Epithelial cell of prostate (primary cell): ENCODE data around the gene MSI2.

Experiments
- DNase-seq: peaks from one replicate; pipeline ENCODE4 v3.0.0-alpha.2; 2011; ENCODE audit warnings: low read depth, low spot score
- H3K27ac ChIP-seq: fragments of 450-650 bp; 2 replicates; pipeline ENCODE4 v1.5.1; 2017; ENCODE audit warnings: mild to moderate bottlenecking

The MSI2 gene

DNA sequence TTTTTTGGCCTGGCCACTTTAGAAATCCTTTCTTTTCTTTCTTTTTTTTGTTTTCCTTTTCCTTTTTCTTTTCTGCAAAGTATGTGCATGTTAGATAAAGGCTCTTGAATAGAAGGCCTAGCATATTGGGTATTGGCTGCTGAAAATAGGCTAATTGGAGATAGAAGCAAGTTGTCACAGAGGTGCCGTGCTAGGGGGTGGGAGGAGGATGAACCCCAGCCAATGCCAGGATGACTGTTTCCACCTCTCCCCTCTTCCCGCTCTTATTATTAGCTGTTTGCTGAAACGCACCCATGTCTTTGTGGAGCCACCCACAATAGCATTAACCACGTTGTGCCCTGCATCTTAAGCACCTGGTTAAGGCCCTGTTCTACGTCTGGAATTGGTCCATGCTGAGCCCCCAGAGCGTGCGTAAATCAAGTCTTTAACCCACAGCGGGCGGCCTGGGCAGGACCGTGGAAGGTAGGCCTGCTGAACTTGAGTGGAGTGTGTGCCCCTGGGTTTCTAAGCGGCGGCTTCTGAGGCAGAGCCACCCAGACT is 123.6 kb downstream of the MSI2 start:
- no peak overlapping the region for H3K27ac ChIP-seq
- no peak for DNase-seq

DNA sequence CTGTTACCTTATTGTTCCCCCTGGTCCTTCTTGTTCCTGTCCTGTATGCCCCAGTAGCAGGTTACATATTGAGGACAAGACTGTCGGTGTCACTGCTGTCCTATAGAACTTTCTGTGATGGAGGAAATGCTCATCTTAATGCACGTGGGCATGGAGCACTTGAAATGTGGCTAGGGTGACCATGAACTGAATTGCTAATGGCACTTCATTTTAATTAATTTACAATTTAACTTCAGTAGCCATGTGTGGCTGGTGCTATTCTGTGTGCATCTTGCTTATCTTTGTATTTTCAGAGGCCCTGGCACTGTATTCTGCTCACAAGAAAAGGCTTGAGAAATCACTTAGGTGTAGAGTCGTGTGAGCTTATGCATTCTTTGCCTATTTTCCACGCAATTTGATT is 125.2 kb downstream of the MSI2 start:
- DNase-seq = no peak
- no peak overlapping the region for H3K27ac ChIP-seq

DNA sequence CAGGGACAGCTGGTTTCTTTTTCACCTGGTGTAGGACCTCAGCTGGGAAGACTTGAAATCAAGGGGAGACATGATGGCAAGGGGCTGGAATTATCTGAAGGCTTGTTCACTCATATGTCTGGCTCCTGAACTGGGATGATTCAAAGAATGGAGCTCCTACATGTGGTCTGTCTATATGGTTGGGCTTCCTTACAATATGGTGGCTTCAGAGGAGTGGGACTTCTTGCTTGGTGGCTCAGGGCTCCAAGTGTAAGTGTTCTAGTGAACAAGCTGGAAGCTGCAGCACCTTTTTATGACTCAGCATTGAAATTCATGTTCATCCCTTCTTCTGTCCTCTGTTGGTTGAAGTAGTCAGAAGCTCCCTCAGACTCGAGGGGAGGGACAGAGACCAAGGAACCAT is 127.9 kb downstream of the MSI2 start:
- H3K27ac ChIP-seq = no peak overlapping the region
- DNase-seq = no peak

DNA sequence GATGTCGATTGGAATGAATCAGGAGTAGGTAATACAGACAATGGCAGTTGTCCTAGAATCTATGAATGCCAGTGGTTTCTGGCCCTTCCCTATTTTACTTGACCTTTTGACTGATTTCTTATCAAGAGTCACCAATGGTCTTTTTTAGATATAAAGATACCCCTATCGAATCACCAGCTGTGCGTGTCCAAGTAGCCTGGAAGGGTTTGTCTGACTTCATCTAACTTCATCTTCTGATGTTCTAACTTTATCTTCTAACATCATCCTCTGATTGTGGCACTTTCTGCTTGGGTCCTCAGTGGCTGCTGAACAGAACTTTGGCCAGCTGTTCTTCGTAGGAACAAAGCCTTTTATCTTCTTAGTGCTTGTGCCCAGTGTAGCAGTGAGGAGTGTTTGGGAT is 129.7 kb downstream of the MSI2 start:
- no peak overlapping the region for H3K27ac ChIP-seq

DNA sequence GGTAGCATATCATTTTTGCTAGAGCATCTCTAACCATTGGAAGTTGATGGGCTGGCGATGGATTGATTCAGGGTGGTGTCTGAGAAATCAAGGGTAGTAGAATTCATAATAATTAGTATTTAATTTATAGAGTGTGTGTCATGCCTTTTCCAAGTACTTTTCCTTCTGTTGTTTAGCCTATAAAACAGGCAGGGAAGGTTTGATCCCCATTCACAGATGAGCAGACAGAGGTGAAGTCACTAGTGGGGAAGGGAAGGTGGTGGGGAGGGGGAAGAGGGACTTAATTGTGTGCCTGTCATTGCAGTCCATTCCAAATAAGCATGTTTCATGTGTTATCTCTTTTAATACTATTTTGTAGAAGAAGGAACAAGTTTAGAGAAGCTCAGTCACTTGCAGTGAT is 131.3 kb downstream of the MSI2 start:
- H3K27ac ChIP-seq = no peak overlapping the region
- no peak for DNase-seq

More for the DNA sequence above, 129.7 kb downstream of the MSI2 start:
- no peak for DNase-seq

DNA sequence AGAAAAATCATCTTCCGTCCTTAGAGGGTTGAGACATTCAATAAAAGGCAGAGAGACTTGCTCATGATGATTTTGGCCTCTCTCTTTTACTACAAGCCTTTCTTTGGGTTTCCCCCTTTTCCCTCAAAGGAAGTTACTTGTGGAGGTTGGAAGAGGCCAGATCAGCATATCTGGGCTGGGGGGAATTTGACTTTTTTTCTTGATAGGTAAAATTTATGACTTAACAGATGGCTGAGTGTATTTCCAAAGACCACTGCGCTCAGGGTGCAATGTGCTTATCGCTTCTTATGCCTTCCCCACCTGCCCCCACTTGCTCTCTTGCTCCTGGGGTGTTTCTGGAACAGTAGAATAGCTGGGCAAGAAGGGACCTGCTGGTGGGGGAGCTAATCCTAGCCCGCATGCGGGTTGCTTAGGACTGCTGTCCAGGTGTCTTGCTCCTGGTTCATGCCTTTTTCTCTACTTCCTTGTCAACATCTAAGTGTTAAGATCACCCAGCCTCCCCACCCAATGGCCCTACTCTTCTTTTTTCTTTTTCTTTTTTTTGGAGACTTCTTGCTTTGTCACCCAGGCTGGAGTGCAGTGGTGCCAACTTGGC is 131.9 kb downstream of the MSI2 start:
- DNase-seq = no peak
- H3K27ac ChIP-seq = no peak overlapping the region

DNA sequence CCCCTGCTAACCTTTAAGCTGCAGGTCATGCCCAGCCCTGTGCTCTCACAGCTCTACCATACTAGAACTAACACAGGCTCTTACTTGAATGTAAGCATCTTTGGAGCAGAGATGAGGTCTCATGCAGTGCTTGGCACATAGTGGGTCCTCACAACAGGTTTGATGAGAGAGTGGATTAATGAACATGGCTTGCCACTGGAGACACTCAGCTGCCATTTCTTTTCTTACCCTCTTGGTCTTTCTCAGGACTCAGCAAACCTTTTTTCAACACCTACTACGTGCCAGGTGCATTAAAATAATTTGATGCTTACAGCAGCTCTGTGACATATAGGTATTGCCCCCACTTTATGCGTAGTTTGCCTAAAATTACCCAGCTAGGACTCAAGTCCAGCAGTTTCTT is 133.2 kb downstream of the MSI2 start:
- DNase-seq = no peak
- H3K27ac ChIP-seq = no peak overlapping the region

DNA sequence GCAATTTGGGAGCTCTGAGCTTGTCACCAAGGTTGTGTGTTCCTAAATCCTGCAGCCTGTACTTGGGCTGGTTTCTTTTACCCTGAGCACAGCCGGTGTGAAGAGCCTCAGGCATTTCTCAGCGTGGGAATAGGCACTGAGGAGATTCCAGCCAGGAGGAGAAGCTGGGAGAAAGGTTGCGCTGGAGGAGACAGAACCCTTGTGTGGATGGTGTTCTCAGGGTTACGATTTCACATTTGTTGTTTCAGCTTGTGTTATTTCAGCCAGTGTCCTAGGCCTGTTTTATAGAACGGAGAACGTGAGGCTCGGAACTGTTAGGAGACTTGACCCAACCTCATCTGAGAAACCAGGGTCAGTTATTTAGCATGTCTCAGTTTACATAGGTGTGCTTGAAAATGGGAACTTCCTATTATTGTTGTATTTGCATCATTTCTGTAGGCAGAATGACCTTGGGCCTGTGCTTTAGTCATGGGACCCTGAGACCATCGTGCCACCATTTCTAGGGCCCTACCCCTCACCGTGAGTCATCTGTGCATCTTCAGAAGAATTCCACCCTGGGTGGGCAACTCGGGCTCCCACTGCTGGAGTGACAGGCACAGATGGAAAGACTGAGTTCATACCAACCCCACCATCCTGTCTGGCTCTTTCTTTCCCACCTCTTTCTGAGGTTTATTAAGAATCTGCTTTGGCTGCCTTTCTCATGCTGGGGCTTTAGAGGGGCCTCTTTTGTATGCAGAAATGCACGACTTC is 134.9 kb downstream of the MSI2 start:
- no peak for DNase-seq
- H3K27ac ChIP-seq = no peak overlapping the region

DNA sequence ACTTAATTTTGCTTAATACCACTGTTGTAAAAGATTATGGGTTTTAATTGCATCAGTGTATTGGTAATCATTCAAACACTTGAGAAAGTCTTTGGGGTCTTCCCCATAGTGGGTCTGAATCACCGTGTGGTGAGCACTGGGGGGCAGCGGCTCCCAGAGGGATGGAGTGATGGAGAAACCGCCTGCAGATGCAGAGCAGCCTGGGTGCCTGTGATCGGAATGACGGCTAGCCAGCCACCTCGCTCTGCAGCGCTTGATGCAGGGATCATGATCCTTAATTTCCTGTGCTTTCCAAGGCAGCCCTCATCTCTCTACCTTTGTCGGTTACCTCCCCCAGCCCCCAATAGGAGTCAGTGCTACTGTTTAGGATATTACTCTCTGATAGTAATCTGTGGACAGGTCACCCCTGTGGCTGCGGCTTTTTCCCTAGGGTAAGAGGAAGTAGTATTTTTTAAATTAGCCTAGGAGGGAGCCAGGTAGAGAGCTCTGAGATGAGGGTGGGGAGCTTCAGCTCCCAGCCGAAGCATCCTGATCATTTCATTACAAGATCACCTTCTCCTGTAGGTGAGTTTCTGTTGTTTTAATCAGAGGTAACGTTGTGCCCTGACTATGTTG is 135.6 kb downstream of the MSI2 start:
- no peak for DNase-seq
- no peak overlapping the region for H3K27ac ChIP-seq

DNA sequence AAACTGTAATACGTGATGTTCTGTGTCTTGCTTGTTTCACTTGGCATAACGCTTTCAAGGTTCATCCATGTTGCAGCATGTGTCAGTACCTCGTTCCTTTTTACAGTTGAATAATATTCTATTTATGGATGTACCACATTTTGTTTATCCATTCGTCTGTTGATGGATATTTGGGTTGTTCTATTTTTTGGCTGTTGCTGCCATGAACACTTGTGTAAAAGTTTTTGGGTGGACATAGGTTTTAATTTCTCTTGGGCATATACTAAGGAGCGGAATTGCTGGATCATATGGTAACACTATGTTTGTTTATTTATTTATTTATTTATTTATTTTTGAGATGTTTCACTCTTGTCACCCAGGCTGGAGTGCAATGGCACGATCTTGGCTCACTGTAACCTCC is 137.0 kb downstream of the MSI2 start:
- H3K27ac ChIP-seq = no peak overlapping the region
- DNase-seq = no peak

DNA sequence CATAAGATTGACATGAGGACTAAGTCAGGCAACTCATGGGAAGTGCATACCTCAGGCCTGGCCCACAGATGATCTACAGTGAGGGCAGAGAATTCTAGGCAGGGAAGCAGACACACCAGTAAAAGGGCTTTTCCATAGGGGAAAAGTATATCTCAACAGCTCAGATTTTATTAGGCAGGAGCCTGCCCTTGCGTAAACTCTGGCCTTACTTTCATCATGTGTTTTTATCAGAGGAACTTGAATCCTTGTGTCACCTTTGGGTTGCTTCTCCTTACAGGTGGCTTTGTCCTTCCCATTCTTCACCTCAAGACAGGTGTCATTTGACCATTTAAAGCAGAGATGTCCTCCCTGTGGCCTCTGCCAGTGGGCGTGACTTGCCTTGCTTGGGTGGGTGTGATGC is 138.1 kb downstream of the MSI2 start:
- no peak overlapping the region for H3K27ac ChIP-seq
- no peak for DNase-seq

DNA sequence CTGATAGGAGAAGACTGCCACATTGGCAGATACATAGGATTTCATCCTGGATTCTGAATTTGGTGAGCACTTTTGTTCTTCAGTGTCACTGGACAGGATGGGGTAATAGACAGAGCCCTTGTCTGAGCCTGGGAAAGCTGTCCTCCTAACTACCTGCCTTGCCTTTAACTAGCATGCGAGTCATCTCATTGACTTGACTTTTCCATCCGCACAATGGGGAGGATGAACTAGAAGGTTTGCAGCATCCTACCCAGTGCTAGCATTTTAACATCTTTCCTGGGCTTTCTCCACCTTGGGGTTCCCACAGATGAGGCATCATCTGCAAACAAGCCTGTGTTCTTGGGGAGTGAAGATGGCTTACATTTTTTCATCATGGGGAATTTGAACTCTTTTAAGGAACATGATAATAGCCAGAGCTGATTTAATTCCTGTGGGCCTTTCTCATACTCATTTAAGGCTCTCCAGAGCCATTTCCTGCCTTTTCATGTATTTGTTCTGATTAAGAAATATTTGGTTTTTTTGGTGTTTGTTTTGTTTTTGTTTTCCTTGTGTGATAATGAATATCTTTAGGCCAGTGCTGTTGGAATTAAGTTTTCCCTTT is 139.5 kb downstream of the MSI2 start:
- no peak overlapping the region for H3K27ac ChIP-seq
- DNase-seq = no peak

DNA sequence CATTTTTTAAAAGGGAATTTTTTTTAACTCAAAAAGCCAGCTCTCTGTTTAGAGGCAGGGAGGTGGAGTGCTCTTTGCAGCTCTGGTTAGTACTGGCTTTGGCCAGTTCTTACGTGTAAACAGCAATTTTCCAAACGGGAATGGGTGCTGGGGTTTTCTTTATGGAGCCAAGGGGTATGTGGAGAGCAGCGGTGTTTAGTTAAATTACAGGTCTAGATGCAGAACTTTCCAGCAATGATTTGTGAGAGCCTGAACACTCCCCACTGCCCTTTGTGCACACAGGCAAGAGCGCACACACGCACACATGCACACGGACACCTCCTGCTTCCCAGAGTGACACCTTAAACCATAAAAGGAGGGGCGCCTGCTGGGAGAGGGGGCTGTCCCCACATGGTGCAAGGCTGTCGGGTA is 140.2 kb downstream of the MSI2 start:
- DNase-seq = no peak
- H3K27ac ChIP-seq = no peak overlapping the region

DNA sequence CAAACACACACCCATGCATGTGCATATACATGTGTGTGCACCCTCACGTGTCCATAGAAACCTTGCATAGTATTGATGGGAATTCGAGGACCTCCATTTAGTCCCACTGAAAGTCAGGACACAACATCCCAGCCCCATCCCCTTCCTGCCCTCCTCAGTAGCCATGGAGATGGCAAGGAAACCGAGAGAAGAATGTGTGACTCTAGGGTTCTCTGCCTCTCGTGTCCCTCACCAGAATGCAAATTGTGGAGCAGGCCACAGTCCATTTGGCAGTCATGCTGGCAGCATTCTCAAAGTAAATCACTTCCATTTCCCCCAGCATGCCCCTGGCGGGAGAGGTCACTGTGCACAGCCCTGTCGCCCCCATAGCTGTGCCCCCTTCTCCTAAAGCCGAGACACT is 141.1 kb downstream of the MSI2 start:
- no peak for DNase-seq
- no peak overlapping the region for H3K27ac ChIP-seq

DNA sequence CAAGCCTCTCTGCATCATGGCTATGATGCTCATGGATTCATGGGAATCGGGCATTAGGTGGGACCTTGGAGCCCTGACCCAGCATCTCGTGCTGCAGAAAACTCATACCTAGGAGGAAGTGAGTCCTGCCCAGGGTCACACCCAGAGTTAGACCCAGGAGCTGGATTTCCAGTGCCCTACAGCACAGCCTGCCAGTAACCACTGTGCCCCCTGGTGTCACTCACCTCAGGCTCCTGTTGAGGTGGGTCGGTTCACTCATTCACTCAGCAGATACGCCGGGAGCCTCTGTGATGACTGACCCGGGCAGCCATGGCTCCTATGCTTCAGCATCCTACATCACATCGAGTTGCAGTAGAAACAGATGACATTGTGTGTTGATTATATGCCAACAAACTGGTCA is 143.4 kb downstream of the MSI2 start:
- no peak for DNase-seq
- H3K27ac ChIP-seq = no peak overlapping the region

DNA sequence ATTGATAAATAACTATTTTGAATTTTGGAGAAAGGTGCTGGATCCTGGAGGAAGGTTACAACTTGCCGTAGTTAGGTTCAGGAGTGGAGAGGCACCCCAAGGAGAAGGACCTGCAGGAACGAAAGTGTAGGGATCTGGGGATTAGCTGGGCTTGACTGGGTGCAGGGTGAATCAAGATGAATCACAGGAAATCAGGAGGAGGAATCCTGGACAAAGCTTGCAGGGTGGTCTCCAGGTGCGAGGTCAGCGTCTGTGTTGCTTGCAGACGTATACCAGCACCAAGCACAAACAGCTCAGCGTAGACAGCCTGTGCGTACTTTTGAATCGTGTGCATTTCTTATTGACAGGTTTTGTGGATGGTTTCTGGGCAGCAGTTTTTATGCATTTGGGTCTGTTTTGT is 144.3 kb downstream of the MSI2 start:
- H3K27ac ChIP-seq = no peak overlapping the region
- no peak for DNase-seq

DNA sequence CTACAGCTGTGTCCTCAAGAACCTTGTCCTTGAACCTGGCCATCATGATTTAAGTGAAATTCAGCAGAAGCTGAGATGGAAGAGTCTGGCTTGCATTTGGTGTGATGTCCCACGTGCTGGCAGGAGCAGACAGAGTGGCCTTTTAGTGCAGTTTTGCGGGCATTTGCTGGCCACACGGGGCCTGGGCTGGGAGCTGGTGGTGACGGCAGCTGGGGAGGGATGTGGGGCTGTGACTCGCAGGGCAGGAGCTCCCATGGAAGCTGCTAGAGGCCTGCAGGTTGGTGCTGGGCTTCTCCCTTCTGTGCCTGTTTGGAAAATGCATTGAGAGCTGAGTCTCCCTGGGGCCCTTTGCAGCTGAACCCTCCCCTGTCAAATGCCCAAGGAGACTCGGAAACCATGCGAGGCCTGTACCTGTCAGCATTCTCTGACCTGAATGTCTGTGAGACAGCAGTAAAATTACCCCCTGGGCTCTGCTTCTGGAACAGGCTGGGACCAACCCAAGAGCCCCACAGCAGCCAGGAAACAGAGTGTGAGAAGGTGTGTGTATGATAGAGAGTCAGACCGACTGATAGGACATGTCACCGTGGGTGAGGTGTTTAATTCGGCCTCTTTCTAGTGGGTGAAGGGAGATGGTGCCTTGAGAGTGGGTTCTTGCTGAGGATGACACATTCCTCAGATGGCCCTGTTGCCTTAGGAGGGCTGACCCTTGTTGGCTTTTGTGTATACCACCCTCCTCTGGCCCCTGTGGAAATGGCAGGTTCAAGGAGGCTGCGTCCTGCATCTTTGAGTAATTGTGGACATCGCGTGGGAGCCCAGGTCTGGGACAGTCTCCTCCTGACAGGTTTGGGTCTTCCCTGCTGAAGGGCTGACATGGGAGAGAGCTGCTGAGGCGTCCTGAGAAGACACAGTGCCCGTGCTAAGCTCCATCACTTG is 145.5 kb downstream of the MSI2 start:
- no peak for DNase-seq
- no peak overlapping the region for H3K27ac ChIP-seq

DNA sequence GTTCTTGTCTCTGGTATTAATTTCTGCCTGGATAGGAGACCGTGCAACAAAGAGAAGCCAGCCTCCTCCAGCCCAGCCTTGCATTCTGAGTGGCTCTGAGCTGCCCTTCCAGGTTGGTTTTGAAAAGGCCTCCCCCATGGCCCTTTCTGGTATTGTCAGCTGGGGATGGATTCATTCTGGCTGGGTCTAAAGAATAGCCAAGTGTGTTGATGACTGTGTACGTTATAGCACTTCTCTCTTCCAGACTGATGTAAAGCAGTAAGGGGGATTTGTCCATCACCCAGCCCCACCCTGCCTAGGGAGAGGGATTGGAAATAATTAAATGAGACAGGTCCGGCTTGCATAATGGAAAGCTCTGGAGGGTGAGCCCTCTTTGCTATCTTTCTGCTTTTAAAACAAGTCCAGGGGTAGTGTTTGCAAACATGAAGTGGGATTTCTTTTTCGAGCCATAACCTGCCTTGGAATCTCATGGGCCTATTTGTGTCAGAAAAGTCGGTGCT is 146.4 kb downstream of the MSI2 start:
- DNase-seq = no peak
- H3K27ac ChIP-seq = no peak overlapping the region

DNA sequence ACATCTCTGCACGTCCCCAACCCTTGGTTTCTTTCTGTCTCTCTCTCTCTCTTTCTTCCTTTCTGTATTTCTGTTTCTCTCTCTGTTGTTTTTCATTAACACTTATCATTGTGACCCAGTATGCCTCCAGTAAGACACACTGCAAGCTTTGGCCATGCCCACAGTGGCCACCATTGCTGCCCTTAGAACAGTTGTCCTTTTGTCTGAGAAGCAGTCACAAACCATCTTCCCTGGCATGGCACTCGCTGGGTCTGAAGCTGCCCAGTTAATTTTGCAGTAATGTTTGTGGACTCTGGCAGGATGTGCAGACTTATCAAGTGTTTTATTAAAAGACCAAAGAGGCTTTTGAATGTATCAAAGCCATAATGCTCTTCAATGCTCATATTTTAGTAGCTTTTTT is 146.9 kb downstream of the MSI2 start:
- no peak for DNase-seq
- no peak overlapping the region for H3K27ac ChIP-seq

DNA sequence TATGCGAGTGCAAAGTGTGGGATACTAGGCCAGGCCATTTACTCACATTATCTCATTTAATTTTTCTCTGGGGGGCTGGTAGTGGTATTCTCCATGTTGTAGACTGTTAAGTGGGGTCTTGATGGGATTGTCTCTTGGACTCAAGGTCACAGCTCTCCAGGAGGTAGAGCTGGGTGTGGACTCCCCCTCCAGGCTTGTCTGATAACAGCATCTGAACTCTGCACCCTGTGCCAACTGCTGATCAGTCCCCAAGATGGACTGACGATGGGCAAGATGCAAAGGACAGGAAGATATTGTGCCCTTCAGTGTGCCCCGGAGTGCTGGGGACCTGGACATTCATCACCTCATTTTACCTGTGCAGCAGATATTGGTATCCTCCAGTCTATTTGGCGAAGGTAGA is 147.8 kb downstream of the MSI2 start:
- DNase-seq = no peak
- H3K27ac ChIP-seq = no peak overlapping the region
